Measurements from ENCODE around the gene MBNL2. TPM values are rescaled to one million over a fixed set of nuclear protein-coding genes. Genes with fewer than 3 reads are reported as not detected.
"Not testable (repeated sequence)": the region's sequence is repeated elsewhere in the genome, so short reads cannot be mapped to it uniquely, and the experiment has no call there.

Gene MBNL2
- total RNA-seq, 1 experiment from 2014 or later, result 74.3 TPM

- TF ChIP-seq CTCF (IDR thresholded peaks at IDR 0.05; ENCODE audit: unreplicated experiment), result no peak
- no TSS peak for BruUV-seq (replicated peaks)
- DNase-seq (ENCODE audit: unreplicated experiment), result no peak
- intact Hi-C loops (cut with micrococcal nuclease), result no loop called here
- POLR2A ChIA-PET, result interaction anchor here (0.6 to 7.0 kb wide), 4 partner anchors 13 to 242 kb away, joined by 3 to 107 read pairs (median 3); partner anchors contain the start of gene MBNL2
- Mint-ChIP-seq H3K4me3 (ENCODE audit: unreplicated experiment) (no peak overlapping the region), H3K9me3 (ENCODE audit: unreplicated experiment) (no peaks in the 10 kb centered on the region), H3K36me3 (ENCODE audit: insufficient read depth, unreplicated experiment) (peaks cover 43% of the 10 kb centered on the region), H3K27ac (ENCODE audit: low read depth, unreplicated experiment) (no peak overlapping the region), H3K27me3 (ENCODE audit: insufficient read depth, unreplicated experiment) (no peaks in the 10 kb centered on the region), H3K4me1 (ENCODE audit: insufficient read depth, unreplicated experiment) (no peaks in the 10 kb centered on the region)
- CTCF ChIA-PET, result interaction anchor here (0.5 to 6.8 kb wide), 8 partner anchors 9 to 1294 kb away, joined by 3 to 175 read pairs (median 18); partner anchors contain the start of gene MBNL2
Measured at GRCh38 chr13:97346561-97347254, 124.6 kb downstream of the MBNL2 start.

GRCh38 chr13:97347255-97347932 is 125.3 kb downstream of the MBNL2 start:
- H3K9me3 Mint-ChIP-seq (ENCODE audit: unreplicated experiment), result no peaks in the 10 kb centered on the region
- no TSS peak for BruUV-seq (replicated peaks)

GRCh38 chr13:97348569-97349100 is 126.5 kb downstream of the MBNL2 start:
- no TSS peak for BruUV-seq (replicated peaks)
- Mint-ChIP-seq H3K9me3 (ENCODE audit: unreplicated experiment) (no peaks in the 10 kb centered on the region), H3K27ac (ENCODE audit: low read depth, unreplicated experiment) (no peak overlapping the region), H3K36me3 (ENCODE audit: insufficient read depth, unreplicated experiment) (peaks cover 43% of the 10 kb centered on the region), H3K27me3 (ENCODE audit: insufficient read depth, unreplicated experiment) (no peaks in the 10 kb centered on the region), H3K4me1 (ENCODE audit: insufficient read depth, unreplicated experiment) (peaks cover 4% of the 10 kb centered on the region), H3K4me3 (ENCODE audit: unreplicated experiment) (no peak overlapping the region)
- POLR2A ChIA-PET, result interaction anchor here (0.6 to 1.4 kb wide), 4 partner anchors 21 to 325 kb away, joined by 3 to 4 read pairs (median 4); partner anchors contain the start of gene MBNL2
- CTCF ChIA-PET, result interaction anchor here (0.7 to 6.5 kb wide), 11 partner anchors 10 to 1968 kb away, joined by 3 to 35 read pairs (median 4); partner anchors contain the start of gene MBNL2
- no peak for TF ChIP-seq CTCF (IDR thresholded peaks at IDR 0.05; ENCODE audit: unreplicated experiment)
- intact Hi-C loops (cut with micrococcal nuclease), result no loop called here
- DNase-seq (ENCODE audit: unreplicated experiment), result no peak

More at GRCh38 chr13:97347255-97347932, 125.3 kb downstream of the MBNL2 start:
- Mint-ChIP-seq H3K27ac (ENCODE audit: low read depth, unreplicated experiment) (no peak overlapping the region), H3K4me3 (ENCODE audit: unreplicated experiment) (no peak overlapping the region), H3K27me3 (ENCODE audit: insufficient read depth, unreplicated experiment) (no peaks in the 10 kb centered on the region), H3K4me1 (ENCODE audit: insufficient read depth, unreplicated experiment) (no peaks in the 10 kb centered on the region), H3K36me3 (ENCODE audit: insufficient read depth, unreplicated experiment) (peaks cover 43% of the 10 kb centered on the region)
- TF ChIP-seq CTCF (IDR thresholded peaks at IDR 0.05; ENCODE audit: unreplicated experiment), result no peak
- intact Hi-C loops (cut with micrococcal nuclease), result no loop called here
- no peak for DNase-seq (ENCODE audit: unreplicated experiment)
- ChIA-PET CTCF (interaction anchor here (1.0 to 6.5 kb wide), 8 partner anchors 8 to 1966 kb away, joined by 3 to 35 read pairs (median 4); no protein-coding TSS in a partner anchor), POLR2A (interaction anchor here (0.6 to 0.9 kb wide), 3 partner anchors 12 to 243 kb away, joined by 3 read pairs; no protein-coding TSS in a partner anchor)

- ChIA-PET POLR2A (interaction anchor here (1.0 to 2.1 kb wide), 2 partner anchors 17 to 130 kb away, joined by 5 to 8 read pairs; partner anchors contain the start of gene MBNL2), CTCF (interaction anchor here (0.6 to 6.5 kb wide), 11 partner anchors 7 to 242 kb away, joined by 3 to 48 read pairs (median 4); no protein-coding TSS in a partner anchor)
- not testable (repeated sequence) for BruUV-seq (replicated peaks); H3K27me3 Mint-ChIP-seq (ENCODE audit: insufficient read depth, unreplicated experiment); DNase-seq (ENCODE audit: unreplicated experiment); H3K4me3 Mint-ChIP-seq (ENCODE audit: unreplicated experiment); H3K4me1 Mint-ChIP-seq (ENCODE audit: insufficient read depth, unreplicated experiment); H3K27ac Mint-ChIP-seq (ENCODE audit: low read depth, unreplicated experiment); H3K9me3 Mint-ChIP-seq (ENCODE audit: unreplicated experiment)
- peaks cover 58% of the 10 kb centered on the region for H3K36me3 Mint-ChIP-seq (ENCODE audit: insufficient read depth, unreplicated experiment)
- intact Hi-C loops (cut with micrococcal nuclease), result loop anchor here (10.0 kb wide), 1 partner anchor 1947 kb away; no protein-coding TSS in a partner anchor
Measured at GRCh38 chr13:97352012-97352411, 129.9 kb downstream of the MBNL2 start.

Measured in MCF 10A (cell line).